ENCODE data around the gene ORAI1.
"Not testable (repeated sequence)": the region's sequence is repeated elsewhere in the genome, so short reads cannot be mapped to it uniquely, and the experiment has no call there.

ORAI1 gene

GRCh38 chr12:121649819-121650353 lies 23.6 kb downstream of the ORAI1 start:
- DNase-seq = no peak

- no peak for DNase-seq
Measured at GRCh38 chr12:121651320-121651719, 25.0 kb downstream of the ORAI1 start.

GRCh38 chr12:121652767-121653497 lies 26.6 kb downstream of the ORAI1 start:
- DNase-seq = no peak

DNA sequence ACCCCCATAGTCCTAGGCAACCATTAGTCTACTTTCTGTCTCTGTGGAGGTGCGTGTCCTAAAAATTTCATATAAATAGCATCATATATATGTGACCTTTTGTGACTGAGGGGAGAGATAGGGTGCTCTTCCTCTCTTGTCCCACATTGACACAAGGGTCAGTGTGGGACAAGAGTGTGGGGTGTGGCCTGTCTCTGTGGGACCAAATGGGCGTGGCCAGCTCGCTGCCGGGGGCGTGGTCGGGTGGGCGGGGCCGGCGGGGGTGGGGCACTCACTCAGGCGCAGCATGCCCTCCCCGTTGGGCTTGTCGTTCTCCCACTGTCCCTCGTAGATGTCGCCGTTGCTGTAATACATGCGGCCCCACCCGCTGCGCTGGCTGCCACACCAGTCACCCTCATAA lies 27.7 kb downstream of the ORAI1 start:
- DNase-seq = no peak

GRCh38 chr12:121656122-121656521 lies 29.8 kb downstream of the ORAI1 start:
- no peak for DNase-seq

GRCh38 chr12:121657305-121658008 lies 31.1 kb downstream of the ORAI1 start:
- DNase-seq = no peak

- not testable (repeated sequence) for DNase-seq
Measured at GRCh38 chr12:121661353-121662105, 35.2 kb downstream of the ORAI1 start.

DNA sequence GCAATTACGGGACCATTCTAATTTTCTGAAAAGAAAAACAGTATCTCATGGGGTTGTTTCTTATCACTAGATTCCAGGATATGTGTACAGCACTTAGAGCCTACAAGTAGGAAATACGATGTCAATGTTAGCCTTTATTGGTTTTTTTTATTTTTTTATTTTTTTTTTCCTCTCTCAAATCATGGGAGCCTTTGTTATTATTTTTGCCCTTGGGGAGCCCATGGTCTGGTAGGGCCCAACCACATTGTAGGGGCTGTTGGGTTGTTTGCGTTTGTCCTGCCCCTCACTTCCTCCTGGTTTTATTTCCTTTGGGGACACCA lies 37.2 kb downstream of the ORAI1 start:
- no peak for DNase-seq

DNA sequence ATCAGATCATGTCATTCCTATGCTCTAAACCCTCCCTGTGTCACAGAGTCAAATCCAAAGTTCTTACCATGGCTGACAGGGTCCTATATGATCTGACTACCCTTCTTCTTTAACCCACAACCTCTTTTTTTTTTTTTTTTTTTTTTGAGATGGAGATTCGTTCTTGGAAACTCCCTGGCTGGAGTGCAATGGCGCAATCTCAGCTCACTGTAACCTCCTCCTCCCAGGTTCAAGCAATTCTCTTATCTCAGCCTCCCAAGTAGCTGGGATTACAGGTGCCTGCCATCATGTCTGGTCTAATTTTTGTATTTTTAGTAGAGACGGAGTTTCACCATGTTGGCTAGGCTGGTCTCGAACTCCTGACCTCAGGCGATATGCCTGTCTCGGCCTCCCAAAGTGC lies 40.5 kb downstream of the ORAI1 start:
- not testable (repeated sequence) for DNase-seq

GRCh38 chr12:121668750-121669520 lies 42.6 kb downstream of the ORAI1 start:
- DNase-seq = peak; percentile 44

DNA sequence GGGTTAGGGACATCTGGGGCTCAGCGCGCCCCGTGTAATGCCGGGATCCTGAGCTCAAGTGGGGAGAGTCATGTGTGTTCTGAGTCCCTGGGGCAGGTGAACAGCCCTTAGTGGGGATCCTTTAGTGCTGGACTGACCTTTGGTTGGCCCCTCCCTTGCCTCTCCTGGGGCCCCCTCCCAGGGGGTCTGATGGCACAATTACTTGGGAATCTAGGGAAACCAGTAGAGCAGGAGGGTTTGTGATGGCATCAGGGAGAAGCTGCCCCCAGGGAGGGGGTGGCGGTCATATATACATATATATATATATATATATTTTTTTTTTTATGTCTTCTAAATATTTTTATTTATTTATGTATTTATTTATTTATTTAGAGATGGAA lies 43.2 kb downstream of the ORAI1 start, which contains the start of gene MORN3:
Gene MORN3, minus strand, starts transcription at position 134 of the 380 bp plus-strand sequence. CDS start 171 bp downstream, outside the sequence.
- no peak for DNase-seq

GRCh38 chr12:121673013-121673511 lies 46.7 kb downstream of the ORAI1 start:
- no peak for DNase-seq

GRCh38 chr12:121676190-121676589 lies 49.9 kb downstream of the ORAI1 start:
- DNase-seq = no peak

- no peak for DNase-seq
Measured at GRCh38 chr12:121678305-121678704, 52.0 kb downstream of the ORAI1 start.

- DNase-seq = no peak
Measured at GRCh38 chr12:121678716-121679300, 52.5 kb downstream of the ORAI1 start.

- DNase-seq = not testable (repeated sequence)
Measured at GRCh38 chr12:121679661-121680197, 53.4 kb downstream of the ORAI1 start.

DNA sequence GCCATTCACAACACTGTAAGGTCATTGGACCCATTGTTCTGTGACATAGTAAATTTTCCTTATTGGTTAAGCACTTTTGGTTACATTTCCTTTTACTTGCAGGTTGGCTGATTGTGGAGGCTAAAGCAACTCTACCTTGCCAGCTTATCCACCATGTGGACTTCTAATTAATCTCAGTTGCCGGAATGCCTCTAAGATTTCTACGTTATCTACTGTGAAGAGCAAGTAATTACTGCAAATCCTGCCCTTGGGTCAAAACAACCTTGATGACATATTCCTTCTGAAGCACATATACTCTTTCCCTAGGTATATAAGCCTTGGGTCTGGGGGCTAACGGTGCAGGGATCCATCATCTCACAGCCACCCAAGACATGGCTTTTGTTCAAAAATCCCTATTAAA lies 62.6 kb downstream of the ORAI1 start:
- DNase-seq = no peak

GRCh38 chr12:121689430-121689829 lies 63.1 kb downstream of the ORAI1 start:
- DNase-seq = no peak
